Ovary (tissue), 3 donors: ENCODE measurements around the gene PRR23B.

Experiments used
- POLR2A ChIP-seq: fragments of 450-650 bp; IDR thresholded peaks from one replicate; pipeline ENCODE4 v1.6.1; 2017; ENCODE audit warnings: antibody characterized with exemption, mild to moderate bottlenecking, moderate library complexity
- TF ChIP-seq, protein P1 (sequence below), 3 donors: fragments of 450-650 bp in 2 of 3; fragments of 200-600 bp in 1 of 3; IDR thresholded peaks; one replicate each; pipeline versions ENCODE4 v1.5.1 to v1.8.0; 2016 to 2022; ENCODE audit warnings: antibody characterized with exemption in 3 of 3, mild to moderate bottlenecking in 1 of 3
- donor health status: DM: no; HTN: no; CAD: no.

GRCh38 chr3:138974462-138974861, 46.3 kb downstream of the PRR23B start:
- TF ChIP-seq, protein P1, sequence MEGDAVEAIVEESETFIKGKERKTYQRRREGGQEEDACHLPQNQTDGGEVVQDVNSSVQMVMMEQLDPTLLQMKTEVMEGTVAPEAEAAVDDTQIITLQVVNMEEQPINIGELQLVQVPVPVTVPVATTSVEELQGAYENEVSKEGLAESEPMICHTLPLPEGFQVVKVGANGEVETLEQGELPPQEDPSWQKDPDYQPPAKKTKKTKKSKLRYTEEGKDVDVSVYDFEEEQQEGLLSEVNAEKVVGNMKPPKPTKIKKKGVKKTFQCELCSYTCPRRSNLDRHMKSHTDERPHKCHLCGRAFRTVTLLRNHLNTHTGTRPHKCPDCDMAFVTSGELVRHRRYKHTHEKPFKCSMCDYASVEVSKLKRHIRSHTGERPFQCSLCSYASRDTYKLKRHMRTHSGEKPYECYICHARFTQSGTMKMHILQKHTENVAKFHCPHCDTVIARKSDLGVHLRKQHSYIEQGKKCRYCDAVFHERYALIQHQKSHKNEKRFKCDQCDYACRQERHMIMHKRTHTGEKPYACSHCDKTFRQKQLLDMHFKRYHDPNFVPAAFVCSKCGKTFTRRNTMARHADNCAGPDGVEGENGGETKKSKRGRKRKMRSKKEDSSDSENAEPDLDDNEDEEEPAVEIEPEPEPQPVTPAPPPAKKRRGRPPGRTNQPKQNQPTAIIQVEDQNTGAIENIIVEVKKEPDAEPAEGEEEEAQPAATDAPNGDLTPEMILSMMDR (IDR thresholded peaks at IDR 0.05), result no peak
- TF ChIP-seq POLR2A, result no peak
